WTC11 (cell line): ENCODE data around the gene WIZ. TPM values are rescaled to one million over a fixed set of nuclear protein-coding genes. Genes with fewer than 3 reads are reported as not detected.

Source experiments
- ATAC-seq: fragments of 200-7000 bp; cut with Tn5 transposase; 2 replicates; pipeline ENCODE4 v1.10.0; 2021; ENCODE audit warnings: mild to moderate bottlenecking, moderate library complexity
- CTCF ChIA-PET: fragments of 300-600 bp; sonication (Branson Sonifier 250); formaldehyde crosslinking; loops from one replicate; lab custom pipeline; 2021; ENCODE audit warnings: antibody characterized with exemption; lab: Charles Lee
- POLR2A ChIA-PET: fragments of 350-600 bp; sonication (Branson Sonifier 250); formaldehyde crosslinking; loops from one replicate; lab custom pipeline; 2021; ENCODE audit warnings: antibody characterized with exemption; lab: Charles Lee
- DNase-seq: peaks from one replicate; pipeline ENCODE4 v3.0.0; 2021; ENCODE audit warnings: low spot score
- H3K27ac Mint-ChIP-seq: 2 replicates; pipeline ENCODE4 v1.8.0; 2021; ENCODE audit warnings: mixed read lengths
- H3K27me3 Mint-ChIP-seq: 2 replicates; pipeline ENCODE4 v1.8.0; 2021; ENCODE audit warnings: low read depth, mild to moderate bottlenecking, moderate library complexity, mixed read lengths
- H3K36me3 Mint-ChIP-seq: 2 replicates; pipeline ENCODE4 v1.8.0; 2021; ENCODE audit warnings: mixed read lengths
- H3K4me1 Mint-ChIP-seq: 2 replicates; pipeline ENCODE4 v1.8.0; 2022; ENCODE audit warnings: mixed read lengths
- H3K4me3 Mint-ChIP-seq: 2 replicates; pipeline ENCODE4 v1.8.0; 2021; ENCODE audit warnings: mild to moderate bottlenecking, moderate library complexity, mixed read lengths
- H3K9me3 Mint-ChIP-seq: 2 replicates; pipeline ENCODE4 v1.8.0; 2021; ENCODE audit warnings: mixed read lengths
- ATF1 ChIP-seq: sonication (generic); formaldehyde crosslinking; IDR thresholded peaks from 2 replicates; pipeline ENCODE4 v1.8.1; 2023; ENCODE audit warnings: mild to moderate bottlenecking, moderate library complexity, missing genetic modification reagents
- CREB1 ChIP-seq: sonication (generic); formaldehyde crosslinking; IDR thresholded peaks from 2 replicates; pipeline ENCODE4 v1.8.0; 2023; ENCODE audit warnings: mild to moderate bottlenecking, missing genetic modification reagents
- CTCF ChIP-seq: fragments of 200-600 bp; IDR thresholded peaks from 2 replicates; pipeline ENCODE4 v1.8.0; 2022; ENCODE audit warnings: antibody characterized with exemption
- ERG ChIP-seq: fragments of 250-450 bp; sonication (Bioruptor Pico); IDR thresholded peaks from 2 replicates; pipeline ENCODE4 v1.8.0; 2021; ENCODE audit warnings: mild to moderate bottlenecking
- GRHL2 ChIP-seq: fragments of 250-450 bp; sonication (Bioruptor Pico); IDR thresholded peaks from 2 replicates; pipeline ENCODE4 v1.8.0; 2022; ENCODE audit warnings: mild to moderate bottlenecking, moderate library complexity; ENCODE audit not compliant: insufficient replicate concordance, severe bottlenecking
- MXD4 ChIP-seq: fragments of 250-450 bp; sonication (Bioruptor Pico); IDR thresholded peaks from 2 replicates; pipeline ENCODE4 v1.8.0; 2021; ENCODE audit warnings: mild to moderate bottlenecking, moderate library complexity, borderline replicate concordance
- NFYB ChIP-seq: sonication (generic); formaldehyde crosslinking; conservative IDR thresholded peaks from 2 replicates; pipeline ENCODE4 v1.8.0; 2022; ENCODE audit warnings: low read depth, missing genetic modification reagents
- OVOL2 ChIP-seq: fragments of 250-450 bp; sonication (Bioruptor Pico); IDR thresholded peaks from 2 replicates; pipeline ENCODE4 v1.9.0; 2021; ENCODE audit warnings: mild to moderate bottlenecking, borderline replicate concordance
- PRRX2 ChIP-seq: fragments of 250-450 bp; sonication (Bioruptor Pico); IDR thresholded peaks from 2 replicates; pipeline ENCODE4 v1.8.0; 2021; ENCODE audit warnings: mild to moderate bottlenecking
- SMAD3 ChIP-seq: sonication (generic); formaldehyde crosslinking; IDR thresholded peaks from 2 replicates; pipeline ENCODE4 v1.8.0; 2022; ENCODE audit warnings: missing genetic modification reagents, mild to moderate bottlenecking, borderline replicate concordance
- SMAD4 ChIP-seq: sonication (generic); formaldehyde crosslinking; IDR thresholded peaks from 2 replicates; pipeline ENCODE4 v1.8.0; 2022; ENCODE audit warnings: mild to moderate bottlenecking, missing genetic modification reagents
- ZNF138 ChIP-seq: sonication (generic); formaldehyde crosslinking; conservative IDR thresholded peaks from 2 replicates; pipeline ENCODE4 v1.8.1; 2022; ENCODE audit warnings: mild to moderate bottlenecking, moderate library complexity, missing genetic modification reagents
- ZNF232 ChIP-seq: sonication (generic); formaldehyde crosslinking; IDR thresholded peaks from 2 replicates; pipeline ENCODE4 v1.8.0; 2022; ENCODE audit warnings: mild to moderate bottlenecking, missing genetic modification reagents
- ZNF532 ChIP-seq: fragments of 250-450 bp; sonication (Bioruptor Pico); IDR thresholded peaks from 2 replicates; pipeline ENCODE4 v1.9.0; 2021; ENCODE audit warnings: mild to moderate bottlenecking, borderline replicate concordance
- total RNA-seq: library from RNA; stranded (reverse); gene quantifications from 3 replicates; pipeline ENCODE4 v1.2.3, GENCODE V29; 2021
- TF ChIP-seq, protein P1 (sequence below): sonication (generic); formaldehyde crosslinking; IDR thresholded peaks from 2 replicates; pipeline ENCODE4 v1.8.0; 2023; ENCODE audit warnings: mild to moderate bottlenecking, missing genetic modification reagents
- TF ChIP-seq, protein P2 (sequence below): sonication (generic); formaldehyde crosslinking; IDR thresholded peaks from 2 replicates; pipeline ENCODE4 v1.8.0; 2023; ENCODE audit warnings: missing genetic modification reagents
- TF ChIP-seq, protein P3 (sequence below): sonication (generic); formaldehyde crosslinking; IDR thresholded peaks from 2 replicates; pipeline ENCODE4 v1.8.0; 2022; ENCODE audit warnings: mild to moderate bottlenecking, missing genetic modification reagents
- TF ChIP-seq, protein P4 (sequence below): sonication (generic); formaldehyde crosslinking; IDR thresholded peaks from 2 replicates; pipeline ENCODE4 v1.8.1; 2022; ENCODE audit warnings: low read depth, mild to moderate bottlenecking, moderate library complexity, missing genetic modification reagents, borderline replicate concordance

Gene WIZ
- total RNA-seq, 1 experiment from 2014 or later: 43.9 TPM

DNA sequence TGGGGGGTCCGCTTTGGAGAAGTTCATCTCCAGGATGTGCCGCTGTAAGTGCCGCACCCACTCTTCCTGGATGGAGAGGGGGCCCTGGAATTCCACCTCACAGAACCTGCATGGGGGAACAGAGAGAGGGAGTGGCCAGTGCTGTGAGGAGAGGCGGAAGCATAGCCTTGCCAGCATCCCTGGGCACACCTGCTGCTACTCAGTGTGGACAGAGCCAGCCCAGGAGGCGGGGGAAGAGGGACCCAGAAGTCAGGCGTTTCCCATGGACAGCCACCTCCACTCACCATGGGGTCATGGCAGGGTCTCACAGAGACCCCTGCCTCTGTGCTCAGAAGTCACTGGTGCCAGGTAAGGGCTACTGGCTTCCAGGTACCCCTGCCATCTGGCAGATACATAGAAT, 26.6 kb downstream of the WIZ start:
- no peaks in the 10 kb centered on the region for H3K27me3 Mint-ChIP-seq
- ATAC-seq (no peak), DNase-seq (no peak)
- TF ChIP-seq ZNF532 (CRISPR knock-in tag) (no peak), ZNF138 (CRISPR knock-in tag) (no peak)
- CTCF ChIA-PET: interaction anchor here (1.5 kb wide), 1 partner anchor 30 kb away, joined by 5 read pairs; no protein-coding TSS in a partner anchor
- peaks cover 35% of the 10 kb centered on the region for H3K36me3 Mint-ChIP-seq
- H3K4me3 Mint-ChIP-seq: no peak overlapping the region
- POLR2A ChIA-PET: no interaction called here
- H3K27ac Mint-ChIP-seq: no peak overlapping the region
- peaks cover 3% of the 10 kb centered on the region for H3K4me1 Mint-ChIP-seq
- no peaks in the 10 kb centered on the region for H3K9me3 Mint-ChIP-seq

DNA sequence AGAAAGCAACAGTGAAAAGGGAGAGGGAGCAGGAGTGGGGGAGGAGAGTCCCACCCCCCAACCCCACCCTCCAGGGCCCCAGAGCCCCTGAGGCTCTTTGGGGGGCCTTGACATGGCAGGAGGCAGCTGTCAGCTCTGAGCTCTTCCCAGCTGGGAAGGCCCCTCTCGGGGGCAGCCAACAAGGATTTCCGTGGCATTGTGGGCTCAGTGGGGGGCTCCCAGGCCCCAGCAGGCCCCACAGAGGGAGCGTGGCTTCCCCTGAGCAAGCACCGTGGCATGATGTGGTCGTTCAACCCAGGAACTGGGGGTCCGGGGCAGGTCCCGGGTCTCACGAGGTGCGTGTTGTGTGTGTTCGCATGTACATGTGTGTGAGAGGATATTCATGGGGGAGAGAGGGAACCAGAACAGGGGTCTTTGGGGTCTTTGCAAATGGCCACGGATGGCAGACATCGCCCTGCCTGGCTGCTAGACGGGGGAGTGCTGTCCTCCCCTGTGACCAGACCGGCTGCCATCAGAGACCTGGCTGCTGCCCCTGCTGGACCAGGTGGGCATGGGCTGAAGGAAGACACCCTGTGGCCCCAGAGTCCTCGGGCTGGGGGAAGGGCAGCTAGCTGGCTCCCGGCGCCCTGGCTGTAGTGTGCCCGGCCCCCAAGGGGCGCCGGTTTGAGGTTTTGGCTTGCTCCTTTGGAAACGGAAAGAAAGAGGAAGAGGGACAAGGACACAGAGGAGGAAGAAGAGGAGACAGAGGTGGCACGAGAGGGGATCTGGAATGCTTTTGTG, 27.3 kb downstream of the WIZ start:
- Mint-ChIP-seq H3K36me3 (peaks cover 34% of the 10 kb centered on the region), H3K4me3 (no peak overlapping the region), H3K4me1 (peaks cover 9% of the 10 kb centered on the region), H3K27ac (no peak overlapping the region), H3K27me3 (no peaks in the 10 kb centered on the region), H3K9me3 (no peaks in the 10 kb centered on the region)
- TF ChIP-seq NFYB (CRISPR knock-in tag) (no peak), MXD4 (no peak), OVOL2 (CRISPR knock-in tag) (no peak), SMAD3 (no peak), PRRX2 (no peak), CTCF (no peak), GRHL2 (CRISPR knock-in tag) (no peak), CREB1 (CRISPR knock-in tag) (no peak), SMAD4 (CRISPR knock-in tag) (no peak), ERG (no peak), ZNF232 (CRISPR knock-in tag) (no peak), ATF1 (CRISPR knock-in tag) (no peak)
- TF ChIP-seq, protein P1, sequence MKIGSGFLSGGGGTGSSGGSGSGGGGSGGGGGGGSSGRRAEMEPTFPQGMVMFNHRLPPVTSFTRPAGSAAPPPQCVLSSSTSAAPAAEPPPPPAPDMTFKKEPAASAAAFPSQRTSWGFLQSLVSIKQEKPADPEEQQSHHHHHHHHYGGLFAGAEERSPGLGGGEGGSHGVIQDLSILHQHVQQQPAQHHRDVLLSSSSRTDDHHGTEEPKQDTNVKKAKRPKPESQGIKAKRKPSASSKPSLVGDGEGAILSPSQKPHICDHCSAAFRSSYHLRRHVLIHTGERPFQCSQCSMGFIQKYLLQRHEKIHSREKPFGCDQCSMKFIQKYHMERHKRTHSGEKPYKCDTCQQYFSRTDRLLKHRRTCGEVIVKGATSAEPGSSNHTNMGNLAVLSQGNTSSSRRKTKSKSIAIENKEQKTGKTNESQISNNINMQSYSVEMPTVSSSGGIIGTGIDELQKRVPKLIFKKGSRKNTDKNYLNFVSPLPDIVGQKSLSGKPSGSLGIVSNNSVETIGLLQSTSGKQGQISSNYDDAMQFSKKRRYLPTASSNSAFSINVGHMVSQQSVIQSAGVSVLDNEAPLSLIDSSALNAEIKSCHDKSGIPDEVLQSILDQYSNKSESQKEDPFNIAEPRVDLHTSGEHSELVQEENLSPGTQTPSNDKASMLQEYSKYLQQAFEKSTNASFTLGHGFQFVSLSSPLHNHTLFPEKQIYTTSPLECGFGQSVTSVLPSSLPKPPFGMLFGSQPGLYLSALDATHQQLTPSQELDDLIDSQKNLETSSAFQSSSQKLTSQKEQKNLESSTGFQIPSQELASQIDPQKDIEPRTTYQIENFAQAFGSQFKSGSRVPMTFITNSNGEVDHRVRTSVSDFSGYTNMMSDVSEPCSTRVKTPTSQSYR (CRISPR knock-in tag): no peak
- TF ChIP-seq, protein P2, sequence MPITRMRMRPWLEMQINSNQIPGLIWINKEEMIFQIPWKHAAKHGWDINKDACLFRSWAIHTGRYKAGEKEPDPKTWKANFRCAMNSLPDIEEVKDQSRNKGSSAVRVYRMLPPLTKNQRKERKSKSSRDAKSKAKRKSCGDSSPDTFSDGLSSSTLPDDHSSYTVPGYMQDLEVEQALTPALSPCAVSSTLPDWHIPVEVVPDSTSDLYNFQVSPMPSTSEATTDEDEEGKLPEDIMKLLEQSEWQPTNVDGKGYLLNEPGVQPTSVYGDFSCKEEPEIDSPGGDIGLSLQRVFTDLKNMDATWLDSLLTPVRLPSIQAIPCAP (CRISPR knock-in tag): no peak
- TF ChIP-seq, protein P3, sequence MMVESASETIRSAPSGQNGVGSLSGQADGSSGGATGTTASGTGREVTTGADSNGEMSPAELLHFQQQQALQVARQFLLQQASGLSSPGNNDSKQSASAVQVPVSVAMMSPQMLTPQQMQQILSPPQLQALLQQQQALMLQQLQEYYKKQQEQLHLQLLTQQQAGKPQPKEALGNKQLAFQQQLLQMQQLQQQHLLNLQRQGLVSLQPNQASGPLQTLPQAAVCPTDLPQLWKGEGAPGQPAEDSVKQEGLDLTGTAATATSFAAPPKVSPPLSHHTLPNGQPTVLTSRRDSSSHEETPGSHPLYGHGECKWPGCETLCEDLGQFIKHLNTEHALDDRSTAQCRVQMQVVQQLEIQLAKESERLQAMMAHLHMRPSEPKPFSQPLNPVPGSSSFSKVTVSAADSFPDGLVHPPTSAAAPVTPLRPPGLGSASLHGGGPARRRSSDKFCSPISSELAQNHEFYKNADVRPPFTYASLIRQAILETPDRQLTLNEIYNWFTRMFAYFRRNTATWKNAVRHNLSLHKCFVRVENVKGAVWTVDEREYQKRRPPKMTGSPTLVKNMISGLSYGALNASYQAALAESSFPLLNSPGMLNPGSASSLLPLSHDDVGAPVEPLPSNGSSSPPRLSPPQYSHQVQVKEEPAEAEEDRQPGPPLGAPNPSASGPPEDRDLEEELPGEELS (CRISPR knock-in tag): no peak
- TF ChIP-seq, protein P4, sequence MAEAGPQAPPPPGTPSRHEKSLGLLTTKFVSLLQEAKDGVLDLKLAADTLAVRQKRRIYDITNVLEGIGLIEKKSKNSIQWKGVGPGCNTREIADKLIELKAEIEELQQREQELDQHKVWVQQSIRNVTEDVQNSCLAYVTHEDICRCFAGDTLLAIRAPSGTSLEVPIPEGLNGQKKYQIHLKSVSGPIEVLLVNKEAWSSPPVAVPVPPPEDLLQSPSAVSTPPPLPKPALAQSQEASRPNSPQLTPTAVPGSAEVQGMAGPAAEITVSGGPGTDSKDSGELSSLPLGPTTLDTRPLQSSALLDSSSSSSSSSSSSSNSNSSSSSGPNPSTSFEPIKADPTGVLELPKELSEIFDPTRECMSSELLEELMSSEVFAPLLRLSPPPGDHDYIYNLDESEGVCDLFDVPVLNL (CRISPR knock-in tag): no peak
- no peak for ATAC-seq
- POLR2A ChIA-PET: no interaction called here
- CTCF ChIA-PET: interaction anchor here (0.9 to 5.8 kb wide), 3 partner anchors 30 to 170 kb away, joined by 3 to 128 read pairs (median 5); no protein-coding TSS in a partner anchor
- no peak for DNase-seq
